Activated CD4-positive, alpha-beta T cell treated with anti-CD3 and anti-CD28 coated beads for 24 hours (primary cell): Measurements from ENCODE around the gene RHO.

ENCODE experiments used
- DNase-seq, 2 donors: peaks; one replicate each; pipeline ENCODE4 v3.0.0-alpha.2; 2020; ENCODE audit warnings: low read depth in 2 of 2

RHO gene

DNA sequence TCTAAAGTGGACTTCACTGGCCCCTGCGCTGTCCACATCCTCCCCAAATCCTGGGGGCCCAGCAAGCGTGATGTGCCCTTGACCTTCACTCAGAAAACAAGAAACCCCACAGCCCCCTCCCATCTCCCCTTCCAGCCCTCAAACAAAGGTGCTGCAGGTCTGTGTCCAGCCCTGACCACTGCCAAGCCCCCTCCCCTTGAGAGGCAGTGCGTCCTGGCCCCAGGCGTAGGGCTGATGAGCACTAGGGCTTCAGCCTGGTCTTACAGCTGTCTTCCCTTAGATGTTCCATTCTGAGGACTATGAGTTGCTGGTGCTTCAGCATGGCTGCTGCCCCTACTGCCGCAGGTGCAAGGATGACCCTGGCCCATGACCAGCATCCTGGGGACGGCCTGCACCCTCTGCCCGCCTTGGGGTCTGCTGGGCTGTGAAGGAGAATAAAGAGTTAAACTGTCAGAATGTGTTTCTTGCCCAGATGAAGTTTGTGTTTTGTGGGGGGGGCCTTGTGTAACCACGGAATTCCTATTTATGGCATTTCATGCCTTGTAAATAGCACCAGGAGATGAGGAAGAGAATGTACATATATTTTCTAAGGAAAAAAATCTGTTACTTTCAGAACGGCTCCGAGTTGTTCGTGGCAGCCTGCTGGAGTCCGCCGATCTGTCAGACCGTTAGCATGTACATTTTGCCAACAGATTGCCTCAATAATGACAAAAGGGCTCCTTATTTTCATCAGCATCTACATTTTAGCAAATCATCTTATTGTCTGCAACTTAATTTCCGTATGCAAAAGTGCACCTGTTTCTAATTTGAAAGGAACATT lies 8.3 kb upstream of the RHO start:
- DNase-seq, result no peak

GRCh38 chr3:129520960-129521359 lies 7.5 kb upstream of the RHO start:
- DNase-seq, result no peak

DNA sequence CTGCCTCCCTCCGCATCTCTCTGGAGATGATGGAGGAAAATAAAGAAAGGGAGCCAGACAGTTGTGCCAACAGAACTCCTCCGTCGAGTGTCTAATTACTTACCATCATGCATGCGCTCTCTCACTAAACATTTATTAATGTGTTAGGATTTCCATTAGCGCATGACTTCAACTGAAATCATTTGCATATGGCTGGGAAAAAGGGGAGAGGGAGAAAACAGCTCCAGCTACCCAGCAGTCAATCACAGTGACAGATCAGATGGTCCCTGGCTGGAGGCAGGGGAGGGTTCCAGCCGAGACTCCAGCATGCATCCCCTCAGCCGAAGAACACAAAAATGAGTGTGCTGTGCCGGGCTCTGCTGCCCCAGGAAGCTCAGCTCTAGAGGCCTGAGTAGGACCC lies 6.8 kb upstream of the RHO start:
- no peak for DNase-seq

DNA sequence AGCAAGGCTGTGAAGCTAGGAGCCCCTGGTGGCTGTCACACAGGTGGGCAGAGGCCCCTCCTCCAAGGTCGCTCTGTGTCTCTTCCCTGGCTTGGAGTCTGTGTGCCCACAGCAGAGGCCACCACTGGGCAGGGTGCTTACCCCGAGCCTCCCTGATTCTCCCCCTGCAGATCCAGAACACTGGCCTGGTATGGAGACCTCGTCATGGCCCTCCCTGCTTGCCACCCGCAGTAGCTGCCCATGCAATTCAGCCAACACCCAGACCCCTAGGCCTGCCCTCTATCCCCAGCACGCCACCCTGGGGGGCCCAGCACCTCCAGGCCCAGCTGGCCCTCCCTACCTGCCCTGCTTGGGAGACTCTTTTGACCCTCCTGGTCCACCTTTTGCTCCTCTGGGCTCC lies 5.5 kb upstream of the RHO start:
- DNase-seq, result no peak

DNA sequence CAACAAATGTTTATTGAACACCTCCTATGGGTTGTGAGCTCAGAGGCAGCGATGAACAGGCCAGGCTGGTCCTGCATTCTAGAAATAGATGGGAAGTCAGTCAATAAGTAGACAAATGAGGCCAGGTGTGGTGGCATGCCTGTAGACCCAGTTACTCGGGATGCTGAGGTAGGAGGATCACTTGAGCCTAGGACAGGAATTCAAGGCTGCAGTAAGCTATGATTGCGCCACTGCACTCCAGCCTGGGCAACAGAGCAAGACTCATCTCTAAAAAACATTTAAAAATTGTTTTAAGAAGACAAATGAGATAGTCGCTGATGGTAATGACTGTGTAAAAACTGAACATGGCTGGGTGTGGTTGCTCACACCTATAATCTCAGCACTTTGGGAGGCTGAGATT lies 4.4 kb upstream of the RHO start:
- DNase-seq, result no peak

- DNase-seq, result no peak
Observed at GRCh38 chr3:129525341-129525968, 3.0 kb upstream of the RHO start.

- no peak for DNase-seq
Observed at GRCh38 chr3:129526121-129526900, 2.1 kb upstream of the RHO start.

- DNase-seq, result no peak
Observed at GRCh38 chr3:129527262-129527661, 1.2 kb upstream of the RHO start.

DNA sequence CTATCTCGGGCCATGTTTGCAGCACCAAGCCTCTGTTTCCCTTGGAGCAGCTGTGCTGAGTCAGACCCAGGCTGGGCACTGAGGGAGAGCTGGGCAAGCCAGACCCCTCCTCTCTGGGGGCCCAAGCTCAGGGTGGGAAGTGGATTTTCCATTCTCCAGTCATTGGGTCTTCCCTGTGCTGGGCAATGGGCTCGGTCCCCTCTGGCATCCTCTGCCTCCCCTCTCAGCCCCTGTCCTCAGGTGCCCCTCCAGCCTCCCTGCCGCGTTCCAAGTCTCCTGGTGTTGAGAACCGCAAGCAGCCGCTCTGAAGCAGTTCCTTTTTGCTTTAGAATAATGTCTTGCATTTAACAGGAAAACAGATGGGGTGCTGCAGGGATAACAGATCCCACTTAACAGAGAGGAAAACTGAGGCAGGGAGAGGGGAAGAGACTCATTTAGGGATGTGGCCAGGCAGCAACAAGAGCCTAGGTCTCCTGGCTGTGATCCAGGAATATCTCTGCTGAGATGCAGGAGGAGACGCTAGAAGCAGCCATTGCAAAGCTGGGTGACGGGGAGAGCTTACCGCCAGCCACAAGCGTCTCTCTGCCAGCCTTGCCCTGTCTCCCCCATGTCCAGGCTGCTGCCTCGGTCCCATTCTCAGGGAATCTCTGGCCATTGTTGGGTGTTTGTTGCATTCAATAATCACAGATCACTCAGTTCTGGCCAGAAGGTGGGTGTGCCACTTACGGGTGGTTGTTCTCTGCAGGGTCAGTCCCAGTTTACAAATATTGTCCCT lies 1.2 kb downstream of the RHO start:
- DNase-seq, result no peak

- DNase-seq, result no peak
Observed at GRCh38 chr3:129530251-129530791, 1.9 kb downstream of the RHO start.

GRCh38 chr3:129530821-129531220 lies 2.4 kb downstream of the RHO start:
- no peak for DNase-seq

GRCh38 chr3:129531699-129532098 lies 3.3 kb downstream of the RHO start:
- no peak for DNase-seq

DNA sequence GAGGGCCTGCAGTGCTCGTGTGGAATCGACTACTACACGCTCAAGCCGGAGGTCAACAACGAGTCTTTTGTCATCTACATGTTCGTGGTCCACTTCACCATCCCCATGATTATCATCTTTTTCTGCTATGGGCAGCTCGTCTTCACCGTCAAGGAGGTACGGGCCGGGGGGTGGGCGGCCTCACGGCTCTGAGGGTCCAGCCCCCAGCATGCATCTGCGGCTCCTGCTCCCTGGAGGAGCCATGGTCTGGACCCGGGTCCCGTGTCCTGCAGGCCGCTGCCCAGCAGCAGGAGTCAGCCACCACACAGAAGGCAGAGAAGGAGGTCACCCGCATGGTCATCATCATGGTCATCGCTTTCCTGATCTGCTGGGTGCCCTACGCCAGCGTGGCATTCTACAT lies 3.8 kb downstream of the RHO start:
- no peak for DNase-seq

DNA sequence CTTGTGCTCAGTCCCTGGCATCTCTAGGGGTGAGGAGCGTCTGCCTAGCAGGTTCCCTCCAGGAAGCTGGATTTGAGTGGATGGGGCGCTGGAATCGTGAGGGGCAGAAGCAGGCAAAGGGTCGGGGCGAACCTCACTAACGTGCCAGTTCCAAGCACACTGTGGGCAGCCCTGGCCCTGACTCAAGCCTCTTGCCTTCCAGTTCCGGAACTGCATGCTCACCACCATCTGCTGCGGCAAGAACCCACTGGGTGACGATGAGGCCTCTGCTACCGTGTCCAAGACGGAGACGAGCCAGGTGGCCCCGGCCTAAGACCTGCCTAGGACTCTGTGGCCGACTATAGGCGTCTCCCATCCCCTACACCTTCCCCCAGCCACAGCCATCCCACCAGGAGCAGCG lies 5.0 kb downstream of the RHO start:
- DNase-seq, result no peak

DNA sequence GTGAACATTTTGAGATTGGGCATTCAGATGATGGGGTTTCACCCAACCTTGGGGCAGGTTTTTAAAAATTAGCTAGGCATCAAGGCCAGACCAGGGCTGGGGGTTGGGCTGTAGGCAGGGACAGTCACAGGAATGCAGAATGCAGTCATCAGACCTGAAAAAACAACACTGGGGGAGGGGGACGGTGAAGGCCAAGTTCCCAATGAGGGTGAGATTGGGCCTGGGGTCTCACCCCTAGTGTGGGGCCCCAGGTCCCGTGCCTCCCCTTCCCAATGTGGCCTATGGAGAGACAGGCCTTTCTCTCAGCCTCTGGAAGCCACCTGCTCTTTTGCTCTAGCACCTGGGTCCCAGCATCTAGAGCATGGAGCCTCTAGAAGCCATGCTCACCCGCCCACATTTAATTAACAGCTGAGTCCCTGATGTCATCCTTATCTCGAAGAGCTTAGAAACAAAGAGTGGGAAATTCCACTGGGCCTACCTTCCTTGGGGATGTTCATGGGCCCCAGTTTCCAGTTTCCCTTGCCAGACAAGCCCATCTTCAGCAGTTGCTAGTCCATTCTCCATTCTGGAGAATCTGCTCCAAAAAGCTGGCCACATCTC lies 6.1 kb downstream of the RHO start:
- no peak for DNase-seq

DNA sequence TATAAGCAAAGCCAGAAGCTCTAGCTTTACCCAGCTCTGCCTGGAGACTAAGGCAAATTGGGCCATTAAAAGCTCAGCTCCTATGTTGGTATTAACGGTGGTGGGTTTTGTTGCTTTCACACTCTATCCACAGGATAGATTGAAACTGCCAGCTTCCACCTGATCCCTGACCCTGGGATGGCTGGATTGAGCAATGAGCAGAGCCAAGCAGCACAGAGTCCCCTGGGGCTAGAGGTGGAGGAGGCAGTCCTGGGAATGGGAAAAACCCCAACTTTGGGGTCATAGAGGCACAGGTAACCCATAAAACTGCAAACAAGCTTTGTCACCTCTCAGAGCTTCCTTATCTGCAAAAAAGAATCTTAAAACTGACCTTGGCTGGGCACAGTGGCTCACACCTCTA lies 6.6 kb downstream of the RHO start:
- no peak for DNase-seq

- no peak for DNase-seq
Observed at GRCh38 chr3:129536374-129536667, 7.9 kb downstream of the RHO start.

- no peak for DNase-seq
Observed at GRCh38 chr3:129536804-129537203, 8.4 kb downstream of the RHO start.

DNA sequence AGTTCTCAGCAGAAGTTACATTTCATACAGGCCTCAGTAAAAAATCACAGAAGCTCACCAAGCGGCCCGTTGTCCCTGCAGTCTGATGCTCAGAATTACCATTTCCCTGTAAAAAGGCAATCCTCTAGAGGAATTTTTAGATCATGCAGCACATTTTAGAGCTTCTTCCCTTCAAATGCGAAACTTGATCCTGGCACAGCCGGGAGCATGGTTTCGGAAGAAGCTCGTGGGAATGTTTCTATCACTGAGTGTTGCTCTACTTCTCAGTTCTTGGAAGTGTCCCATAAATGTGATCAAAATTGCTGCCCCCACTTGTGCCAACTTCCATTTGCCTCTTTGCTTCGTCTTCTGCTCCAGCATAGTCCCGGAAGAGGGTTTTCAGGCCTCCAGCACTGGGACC lies 10.8 kb downstream of the RHO start:
- no peak for DNase-seq

- DNase-seq, result no peak
Observed at GRCh38 chr3:129540776-129541516, 12.5 kb downstream of the RHO start.

DNA sequence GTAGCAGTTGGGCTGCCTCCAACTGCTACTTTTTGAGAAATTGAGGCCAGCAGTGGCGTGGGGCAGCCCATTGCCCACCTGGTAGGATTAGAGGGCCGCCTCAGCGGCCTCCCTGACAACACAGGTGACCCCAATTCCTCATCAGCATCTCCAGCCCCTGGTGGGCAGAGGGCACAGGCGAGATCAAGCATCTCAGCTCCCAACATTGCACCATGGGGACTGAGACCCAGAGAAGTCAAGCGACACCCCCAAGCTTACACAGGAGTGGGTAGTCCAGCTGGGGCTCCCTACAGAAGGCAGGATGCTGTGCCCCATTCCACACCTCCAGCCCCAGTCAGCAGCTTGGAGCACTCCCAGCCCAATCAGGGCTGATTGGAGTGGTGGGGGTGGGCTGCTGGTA lies 14.3 kb downstream of the RHO start:
- DNase-seq, result no peak
